GM13977 (cell line): ENCODE measurements around the gene RPL36A.

Source experiments
- DNase-seq: peaks from one replicate; pipeline ENCODE4 v3.0.0; 2012; ENCODE audit warnings: low spot score
- in situ Hi-C: fragments of 300-500 bp; cut with MboI; formaldehyde crosslinking; loops from one replicate; pipeline ENCODE4 v1.12.0; 2022; ENCODE audit warnings: low sequenced_read_pairs, low pct_unique_long_range_greater_than_20kb, mixed read lengths, inconsistent platforms; ENCODE audit not compliant: unreplicated experiment
- TF ChIP-seq, protein P1 (sequence below): IDR thresholded peaks from 2 replicates; pipeline ENCODE4 v1.5.1; 2012; ENCODE audit warnings: mild to moderate bottlenecking, control low read depth; ENCODE audit not compliant: insufficient read depth; ENCODE audit errors: extremely low read depth, missing control alignments

RPL36A gene

DNA sequence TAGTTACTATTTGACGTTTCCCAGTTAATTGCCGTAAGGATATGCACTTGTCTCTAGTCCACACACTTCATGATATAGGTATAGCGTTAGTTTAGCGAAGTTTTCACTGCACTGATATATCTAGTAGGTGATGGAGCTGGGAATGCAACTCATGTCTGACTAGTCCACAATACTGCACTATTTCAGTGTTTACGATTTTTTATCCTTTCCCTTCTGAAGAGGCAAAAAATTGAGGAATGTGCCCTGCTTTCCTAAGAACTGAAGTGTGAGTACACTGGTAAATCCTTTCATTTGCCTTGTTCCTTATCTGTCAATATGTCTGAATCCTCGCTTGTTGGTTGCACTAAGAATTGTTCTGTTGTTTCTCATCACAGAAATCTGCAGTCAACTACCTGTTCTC, 1.0 kb downstream of the RPL36A start:
- no peak for DNase-seq
- TF ChIP-seq, protein P1, sequence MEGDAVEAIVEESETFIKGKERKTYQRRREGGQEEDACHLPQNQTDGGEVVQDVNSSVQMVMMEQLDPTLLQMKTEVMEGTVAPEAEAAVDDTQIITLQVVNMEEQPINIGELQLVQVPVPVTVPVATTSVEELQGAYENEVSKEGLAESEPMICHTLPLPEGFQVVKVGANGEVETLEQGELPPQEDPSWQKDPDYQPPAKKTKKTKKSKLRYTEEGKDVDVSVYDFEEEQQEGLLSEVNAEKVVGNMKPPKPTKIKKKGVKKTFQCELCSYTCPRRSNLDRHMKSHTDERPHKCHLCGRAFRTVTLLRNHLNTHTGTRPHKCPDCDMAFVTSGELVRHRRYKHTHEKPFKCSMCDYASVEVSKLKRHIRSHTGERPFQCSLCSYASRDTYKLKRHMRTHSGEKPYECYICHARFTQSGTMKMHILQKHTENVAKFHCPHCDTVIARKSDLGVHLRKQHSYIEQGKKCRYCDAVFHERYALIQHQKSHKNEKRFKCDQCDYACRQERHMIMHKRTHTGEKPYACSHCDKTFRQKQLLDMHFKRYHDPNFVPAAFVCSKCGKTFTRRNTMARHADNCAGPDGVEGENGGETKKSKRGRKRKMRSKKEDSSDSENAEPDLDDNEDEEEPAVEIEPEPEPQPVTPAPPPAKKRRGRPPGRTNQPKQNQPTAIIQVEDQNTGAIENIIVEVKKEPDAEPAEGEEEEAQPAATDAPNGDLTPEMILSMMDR: no peak
- in situ Hi-C loops: no loop called here

DNA sequence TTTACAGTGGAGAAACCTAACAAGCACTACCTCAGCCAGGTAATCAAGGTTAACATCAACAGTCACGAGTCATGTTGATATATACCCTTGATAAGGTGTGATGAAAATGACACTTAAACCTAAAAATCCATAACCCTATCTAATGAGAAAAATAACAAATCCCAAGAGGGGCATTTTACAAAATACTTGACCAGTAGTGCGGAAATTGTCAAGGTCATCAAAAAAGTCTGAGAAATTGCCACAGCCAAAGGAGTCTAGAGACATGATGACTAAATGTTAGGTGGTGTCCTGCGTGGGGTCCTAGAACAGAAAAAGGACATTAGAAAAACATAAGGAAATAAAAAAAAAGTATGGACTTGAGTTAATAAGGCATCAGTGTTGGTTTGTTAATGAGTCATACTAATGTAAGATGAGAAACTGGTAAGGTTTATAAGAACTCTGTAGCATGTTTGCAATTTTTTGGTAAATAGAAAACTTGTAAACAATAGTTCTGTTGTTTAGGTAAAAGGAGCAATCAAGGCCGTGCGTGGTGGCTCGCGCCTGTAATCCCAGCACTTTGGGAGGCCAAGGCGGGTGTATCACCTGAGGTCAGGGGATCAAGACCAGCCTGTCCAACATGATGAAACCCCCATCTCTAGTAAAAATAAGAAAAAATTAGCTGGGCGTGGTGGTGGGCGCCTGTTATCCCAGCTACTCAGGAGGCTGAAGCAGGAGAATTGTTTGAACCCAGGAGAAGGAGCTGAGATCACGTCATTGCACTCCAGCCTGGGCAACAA, 2.9 kb downstream of the RPL36A start:
- TF ChIP-seq, protein P1: no peak
- in situ Hi-C loops: no loop called here
- no peak for DNase-seq

DNA sequence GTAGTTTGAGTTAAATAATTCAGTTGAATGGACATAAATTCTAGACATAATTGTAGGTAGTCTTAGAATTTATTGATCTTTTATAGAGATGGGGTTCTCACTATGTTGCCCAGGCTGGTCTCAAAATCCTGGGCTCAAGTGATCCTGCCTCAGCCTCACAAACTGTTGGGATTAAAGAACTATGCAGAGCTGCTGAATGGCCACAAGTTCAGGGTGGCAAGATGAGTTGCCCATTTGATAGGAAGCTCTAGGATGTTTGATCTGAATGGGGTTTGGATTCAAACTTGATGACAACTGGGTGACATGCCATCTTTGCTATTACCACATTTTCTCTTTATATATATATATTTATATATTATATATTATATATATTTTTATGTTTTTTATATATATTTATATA, 3.6 kb downstream of the RPL36A start:
- in situ Hi-C loops: no loop called here
- DNase-seq: no peak
- TF ChIP-seq, protein P1: no peak

DNA sequence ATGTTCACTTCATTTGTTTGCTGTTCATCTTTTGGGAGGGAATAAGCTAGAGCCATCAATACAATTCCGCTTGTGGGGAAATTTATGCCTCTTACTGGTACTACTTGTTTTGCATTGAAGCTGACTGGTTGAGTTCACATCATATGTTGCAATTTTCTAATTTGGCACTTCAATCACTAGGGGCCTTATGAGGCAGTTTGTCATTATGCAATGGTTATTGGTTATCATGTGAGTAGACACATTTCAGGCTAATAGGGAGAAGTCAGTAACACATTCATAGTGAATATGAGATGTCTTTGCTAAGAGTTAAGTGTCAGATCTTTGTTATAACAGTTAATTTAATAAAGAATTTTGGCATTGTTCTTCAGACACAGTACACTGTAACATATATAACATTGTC, 5.0 kb downstream of the RPL36A start:
- in situ Hi-C loops: no loop called here
- no peak for DNase-seq
- TF ChIP-seq, protein P1: no peak

DNA sequence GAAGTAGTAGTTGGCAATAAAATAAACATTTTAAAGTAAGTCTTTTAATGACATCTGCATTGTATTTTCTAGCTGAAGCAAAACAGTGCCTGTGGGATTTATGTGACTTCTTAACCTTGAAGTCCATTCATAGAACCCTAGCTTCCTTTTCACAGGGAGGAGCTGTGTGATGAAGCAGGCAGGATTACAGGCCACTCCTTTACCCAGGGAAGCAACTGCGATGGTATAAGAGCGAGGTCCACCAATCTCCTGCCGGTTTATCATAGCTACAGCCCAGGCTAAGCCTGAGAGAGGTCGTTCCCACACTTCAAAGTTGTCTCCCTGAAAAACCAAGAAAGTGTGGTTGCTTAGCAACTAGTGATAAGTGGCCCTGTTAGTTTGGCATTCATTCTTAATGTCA, 7.0 kb downstream of the RPL36A start:
- DNase-seq: no peak
- TF ChIP-seq, protein P1: no peak
- in situ Hi-C loops: no loop called here

DNA sequence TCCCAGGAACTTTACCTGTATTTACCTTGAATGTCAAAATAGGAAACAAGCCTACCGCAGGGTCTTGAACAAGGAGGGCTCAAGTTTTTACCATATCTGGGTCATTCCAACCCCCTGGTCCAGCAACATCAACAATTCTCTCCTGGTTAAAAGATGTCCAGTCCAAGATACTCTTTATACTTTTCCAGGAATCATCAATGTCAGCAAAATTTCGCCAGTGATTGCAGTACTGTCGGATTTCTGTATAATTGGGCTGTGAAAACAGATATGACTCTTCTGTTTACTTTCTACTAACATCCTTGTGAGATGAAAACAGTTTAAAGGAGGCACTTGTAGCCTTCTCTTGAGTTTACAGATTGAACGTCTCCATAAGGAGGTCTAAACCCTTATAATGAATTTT, 7.9 kb downstream of the RPL36A start:
- TF ChIP-seq, protein P1: no peak
- no peak for DNase-seq
- in situ Hi-C loops: no loop called here
